Calu3 (cell line): ENCODE data around the gene VIPR2. TPM values are rescaled to one million over a fixed set of nuclear protein-coding genes. Genes with fewer than 3 reads are reported as not detected.

Experiments used
- BruUV-seq: library from RNA; stranded (reverse); fragments of 400-500 nt; replicated peaks from 2 replicates; lab custom pipeline; 2021; lab: Mats Ljungman, UMichigan
- CTCF ChIA-PET: fragments of 300-600 bp; sonication (Branson Sonifier 250); formaldehyde crosslinking; loops from one replicate; lab custom pipeline; 2022; ENCODE audit warnings: antibody characterized with exemption; lab: Charles Lee
- DNase-seq: peaks from one replicate; pipeline ENCODE4 v3.0.0; 2022
- H3K27ac Mint-ChIP-seq: one replicate; pipeline ENCODE4 v1.8.0; 2022; ENCODE audit warnings: mixed read lengths; ENCODE audit not compliant: unreplicated experiment
- H3K27me3 Mint-ChIP-seq: one replicate; pipeline ENCODE4 v1.8.0; 2022; ENCODE audit warnings: mixed read lengths; ENCODE audit not compliant: unreplicated experiment
- H3K36me3 Mint-ChIP-seq: one replicate; pipeline ENCODE4 v1.8.0; 2022; ENCODE audit warnings: mild to moderate bottlenecking, moderate library complexity, mixed read lengths; ENCODE audit not compliant: insufficient read depth, unreplicated experiment
- H3K4me1 Mint-ChIP-seq: one replicate; pipeline ENCODE4 v1.8.0; 2022; ENCODE audit warnings: mild to moderate bottlenecking, low read depth, mixed read lengths; ENCODE audit not compliant: unreplicated experiment
- H3K4me3 Mint-ChIP-seq: one replicate; pipeline ENCODE4 v1.8.0; 2022; ENCODE audit warnings: mild to moderate bottlenecking, low read depth, moderate library complexity, mixed read lengths; ENCODE audit not compliant: unreplicated experiment
- H3K9me3 Mint-ChIP-seq: one replicate; pipeline ENCODE4 v1.8.0; 2022; ENCODE audit warnings: low read depth, mixed read lengths; ENCODE audit not compliant: unreplicated experiment
- CTCF ChIP-seq: fragments of 200-600 bp; IDR thresholded peaks from one replicate; pipeline ENCODE4 v1.8.0; 2022; ENCODE audit warnings: antibody characterized with exemption; ENCODE audit not compliant: unreplicated experiment
- intact Hi-C: fragments of 100-400 bp; cut with micrococcal nuclease; formaldehyde crosslinking; loops from one replicate; pipeline ENCODE4 v1.10.0; 2022; ENCODE audit not compliant: unreplicated experiment
- total RNA-seq: library from RNA; stranded (reverse); gene quantifications from 2 replicates; pipeline ENCODE4 v1.2.3, GENCODE V29; 2022

The VIPR2 gene
- total RNA-seq, 1 experiment from 2014 or later = not detected

GRCh38 chr7:159118623-159119022, 26.0 kb downstream of the VIPR2 start:
- no peak overlapping the region for H3K27ac Mint-ChIP-seq
- no TSS peak for BruUV-seq
- no peak overlapping the region for H3K4me3 Mint-ChIP-seq
- DNase-seq = no peak
- no peaks in the 10 kb centered on the region for H3K9me3 Mint-ChIP-seq
- intact Hi-C loops = no loop called here
- H3K36me3 Mint-ChIP-seq = no peaks in the 10 kb centered on the region
- CTCF ChIA-PET = no interaction called here
- H3K4me1 Mint-ChIP-seq = no peaks in the 10 kb centered on the region
- peaks cover 39% of the 10 kb centered on the region for H3K27me3 Mint-ChIP-seq
- TF ChIP-seq CTCF = no peak

GRCh38 chr7:159118197-159118595, 26.5 kb downstream of the VIPR2 start:
- no peaks in the 10 kb centered on the region for H3K9me3 Mint-ChIP-seq
- no peaks in the 10 kb centered on the region for H3K4me1 Mint-ChIP-seq
- no TSS peak for BruUV-seq
- CTCF ChIA-PET = no interaction called here
- no peak for TF ChIP-seq CTCF
- H3K36me3 Mint-ChIP-seq = no peaks in the 10 kb centered on the region
- H3K27me3 Mint-ChIP-seq = peaks cover 43% of the 10 kb centered on the region
- no peak overlapping the region for H3K27ac Mint-ChIP-seq
- intact Hi-C loops = no loop called here
- H3K4me3 Mint-ChIP-seq = no peak overlapping the region
- no peak for DNase-seq

GRCh38 chr7:159117366-159118196, 27.1 kb downstream of the VIPR2 start:
- Mint-ChIP-seq H3K27me3 (peaks cover 49% of the 10 kb centered on the region), H3K27ac (no peak overlapping the region), H3K36me3 (no peaks in the 10 kb centered on the region), H3K9me3 (no peaks in the 10 kb centered on the region), H3K4me3 (no peak overlapping the region), H3K4me1 (no peaks in the 10 kb centered on the region)
- intact Hi-C loops = no loop called here
- CTCF ChIA-PET = no interaction called here
- no TSS peak for BruUV-seq
- no peak for DNase-seq
- TF ChIP-seq CTCF = no peak

GRCh38 chr7:159116581-159117339, 27.9 kb downstream of the VIPR2 start:
- Mint-ChIP-seq H3K27me3 (peaks cover 56% of the 10 kb centered on the region), H3K36me3 (no peaks in the 10 kb centered on the region), H3K9me3 (no peaks in the 10 kb centered on the region), H3K27ac (no peak overlapping the region), H3K4me3 (no peak overlapping the region), H3K4me1 (no peaks in the 10 kb centered on the region)
- intact Hi-C loops = no loop called here
- CTCF ChIA-PET = no interaction called here
- BruUV-seq = no TSS peak
- no peak for TF ChIP-seq CTCF
- no peak for DNase-seq
